Measurements from ENCODE around the gene SLC48A1. TPM values are rescaled to one million over a fixed set of nuclear protein-coding genes. Genes with fewer than 3 reads are reported as not detected.

The SLC48A1 gene
- total RNA-seq, 1 donor from 2014 or later = 11.5 TPM

DNA sequence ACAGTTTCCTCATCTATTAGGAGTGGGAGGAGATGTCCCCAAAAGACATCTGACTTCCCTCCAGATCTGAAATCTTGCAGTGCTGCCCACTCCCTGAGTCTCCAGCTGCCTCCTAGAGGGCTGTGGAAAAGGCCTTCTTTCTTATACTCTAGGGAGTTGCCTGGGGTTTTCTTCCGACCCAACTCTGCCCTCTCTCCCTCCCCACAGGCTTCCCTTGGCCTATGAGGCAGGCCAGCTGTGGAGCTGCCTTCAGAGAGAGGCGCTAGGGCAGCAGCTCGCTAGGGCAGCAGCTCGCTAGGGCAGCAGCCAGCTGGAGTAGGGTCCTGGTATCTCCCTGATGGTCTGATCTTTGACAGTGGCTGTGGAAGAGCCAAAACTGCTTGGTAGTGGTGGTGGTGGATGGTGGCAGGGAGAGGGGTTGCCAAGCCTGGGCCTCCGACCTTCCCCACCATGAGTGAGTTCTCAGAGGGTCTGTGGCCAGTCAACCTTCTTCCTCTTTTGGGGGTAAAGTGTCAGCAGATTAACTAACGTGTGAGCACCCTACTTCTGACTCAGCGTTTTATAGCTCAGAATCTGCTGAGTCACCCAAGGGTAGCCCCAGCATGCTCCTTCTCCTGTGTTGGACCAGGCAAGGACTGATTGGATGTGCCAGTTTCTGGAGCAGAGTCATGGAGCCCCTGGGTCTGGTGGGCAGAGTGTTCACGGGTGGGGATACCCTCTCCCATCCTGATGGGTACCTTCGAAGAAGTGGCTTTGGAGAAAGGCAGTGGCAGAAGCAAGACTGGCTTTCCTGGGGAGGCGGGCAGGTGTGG lies 2.3 kb downstream of the SLC48A1 start:
- TF ChIP-seq, protein P1, sequence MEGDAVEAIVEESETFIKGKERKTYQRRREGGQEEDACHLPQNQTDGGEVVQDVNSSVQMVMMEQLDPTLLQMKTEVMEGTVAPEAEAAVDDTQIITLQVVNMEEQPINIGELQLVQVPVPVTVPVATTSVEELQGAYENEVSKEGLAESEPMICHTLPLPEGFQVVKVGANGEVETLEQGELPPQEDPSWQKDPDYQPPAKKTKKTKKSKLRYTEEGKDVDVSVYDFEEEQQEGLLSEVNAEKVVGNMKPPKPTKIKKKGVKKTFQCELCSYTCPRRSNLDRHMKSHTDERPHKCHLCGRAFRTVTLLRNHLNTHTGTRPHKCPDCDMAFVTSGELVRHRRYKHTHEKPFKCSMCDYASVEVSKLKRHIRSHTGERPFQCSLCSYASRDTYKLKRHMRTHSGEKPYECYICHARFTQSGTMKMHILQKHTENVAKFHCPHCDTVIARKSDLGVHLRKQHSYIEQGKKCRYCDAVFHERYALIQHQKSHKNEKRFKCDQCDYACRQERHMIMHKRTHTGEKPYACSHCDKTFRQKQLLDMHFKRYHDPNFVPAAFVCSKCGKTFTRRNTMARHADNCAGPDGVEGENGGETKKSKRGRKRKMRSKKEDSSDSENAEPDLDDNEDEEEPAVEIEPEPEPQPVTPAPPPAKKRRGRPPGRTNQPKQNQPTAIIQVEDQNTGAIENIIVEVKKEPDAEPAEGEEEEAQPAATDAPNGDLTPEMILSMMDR (IDR thresholded peaks at IDR 0.05) = no peak
- no peak for DNase-seq (ENCODE audit: low spot score)
- H3K27ac Mint-ChIP-seq (ENCODE audit: unreplicated experiment) = no peak overlapping the region
- no peaks in the 10 kb centered on the region for H3K36me3 Mint-ChIP-seq (ENCODE audit: low read depth)
- no peaks in the 10 kb centered on the region for H3K27me3 Mint-ChIP-seq (ENCODE audit: low read depth)
- H3K9me3 Mint-ChIP-seq (ENCODE audit: low read depth) = no peaks in the 10 kb centered on the region
- peaks cover 32% of the 10 kb centered on the region for H3K4me1 Mint-ChIP-seq (ENCODE audit: low read depth)
- H3K4me3 Mint-ChIP-seq (ENCODE audit: unreplicated experiment) = no peak overlapping the region

- Mint-ChIP-seq H3K36me3 (ENCODE audit: low read depth) (no peaks in the 10 kb centered on the region), H3K27me3 (ENCODE audit: low read depth) (no peaks in the 10 kb centered on the region), H3K27ac (ENCODE audit: unreplicated experiment) (peak overlapping the region; percentile 84), H3K9me3 (ENCODE audit: low read depth) (no peaks in the 10 kb centered on the region), H3K4me3 (ENCODE audit: unreplicated experiment) (no peak overlapping the region), H3K4me1 (ENCODE audit: low read depth) (peaks cover 32% of the 10 kb centered on the region)
- no peak for DNase-seq (ENCODE audit: low spot score)
- TF ChIP-seq, protein P1 (IDR thresholded peaks at IDR 0.05) = no peak
Observed at GRCh38 chr12:47776471-47777143, 3.6 kb downstream of the SLC48A1 start.

GRCh38 chr12:47777151-47777550 lies 4.1 kb downstream of the SLC48A1 start:
- H3K27ac Mint-ChIP-seq (ENCODE audit: unreplicated experiment) = peak overlapping the region; percentile 84
- no peaks in the 10 kb centered on the region for H3K9me3 Mint-ChIP-seq (ENCODE audit: low read depth)
- H3K36me3 Mint-ChIP-seq (ENCODE audit: low read depth) = peaks cover 3% of the 10 kb centered on the region
- TF ChIP-seq, protein P1 (IDR thresholded peaks at IDR 0.05) = no peak
- no peaks in the 10 kb centered on the region for H3K27me3 Mint-ChIP-seq (ENCODE audit: low read depth)
- no peak overlapping the region for H3K4me3 Mint-ChIP-seq (ENCODE audit: unreplicated experiment)
- DNase-seq (ENCODE audit: low spot score) = no peak
- peaks cover 32% of the 10 kb centered on the region for H3K4me1 Mint-ChIP-seq (ENCODE audit: low read depth)

GRCh38 chr12:47777741-47778558 lies 4.9 kb downstream of the SLC48A1 start:
- Mint-ChIP-seq H3K4me3 (ENCODE audit: unreplicated experiment) (no peak overlapping the region), H3K27me3 (ENCODE audit: low read depth) (no peaks in the 10 kb centered on the region), H3K9me3 (ENCODE audit: low read depth) (no peaks in the 10 kb centered on the region), H3K4me1 (ENCODE audit: low read depth) (peaks cover 29% of the 10 kb centered on the region), H3K27ac (ENCODE audit: unreplicated experiment) (peak overlapping the region; percentile 73), H3K36me3 (ENCODE audit: low read depth) (peaks cover 6% of the 10 kb centered on the region)
- no peak for DNase-seq (ENCODE audit: low spot score)
- TF ChIP-seq, protein P1 (IDR thresholded peaks at IDR 0.05) = no peak

DNA sequence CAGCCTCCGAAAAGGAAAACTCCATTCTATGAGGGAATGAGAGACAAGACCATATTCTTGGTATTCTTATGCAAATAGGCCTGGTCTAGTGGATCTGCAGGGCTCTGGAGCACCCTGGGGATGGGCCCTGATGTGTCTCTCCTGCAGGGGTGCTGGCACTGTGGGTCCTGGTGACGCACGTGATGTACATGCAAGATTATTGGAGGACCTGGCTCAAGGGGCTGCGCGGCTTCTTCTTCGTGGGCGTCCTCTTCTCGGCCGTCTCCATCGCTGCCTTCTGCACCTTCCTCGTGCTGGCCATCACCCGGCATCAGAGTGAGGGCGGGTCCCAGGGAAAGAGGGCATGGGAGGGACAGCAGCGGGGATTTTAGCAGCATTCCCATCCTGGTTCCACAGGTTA lies 5.8 kb downstream of the SLC48A1 start:
- H3K4me1 Mint-ChIP-seq (ENCODE audit: low read depth) = peaks cover 25% of the 10 kb centered on the region
- peak; percentile 79 for DNase-seq (ENCODE audit: low spot score)
- H3K36me3 Mint-ChIP-seq (ENCODE audit: low read depth) = peaks cover 6% of the 10 kb centered on the region
- H3K9me3 Mint-ChIP-seq (ENCODE audit: low read depth) = no peaks in the 10 kb centered on the region
- no peak overlapping the region for H3K4me3 Mint-ChIP-seq (ENCODE audit: unreplicated experiment)
- H3K27ac Mint-ChIP-seq (ENCODE audit: unreplicated experiment) = no peak overlapping the region
- no peaks in the 10 kb centered on the region for H3K27me3 Mint-ChIP-seq (ENCODE audit: low read depth)
- TF ChIP-seq, protein P1 (IDR thresholded peaks at IDR 0.05) = no peak
